Measurements from ENCODE around the gene KIRREL3.
"Not testable (repeated sequence)": the region's sequence is repeated elsewhere in the genome, so short reads cannot be mapped to it uniquely, and the experiment has no call there.

KIRREL3 gene

DNA sequence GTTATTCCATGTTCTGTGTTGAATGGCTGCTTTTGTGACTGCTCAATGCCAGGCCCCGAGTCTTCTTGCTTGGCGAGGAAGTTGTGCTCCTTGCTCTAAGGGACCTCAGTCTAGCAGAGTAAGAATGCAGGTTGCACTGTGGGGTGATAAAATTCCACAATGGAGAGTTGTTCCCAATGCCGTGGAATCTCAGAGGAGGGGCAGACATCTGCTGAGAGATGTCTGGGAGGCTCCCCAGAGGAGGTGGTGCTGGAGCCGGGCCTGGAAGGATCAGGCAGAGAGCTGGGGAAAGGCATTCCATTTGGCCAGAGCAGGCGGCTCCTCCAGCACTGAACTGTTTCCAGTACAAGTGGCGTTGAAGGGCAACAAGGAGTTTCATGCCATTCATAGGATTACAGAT lies 589.9 kb downstream of the KIRREL3 start:
- FAIRE-seq: no peak

DNA sequence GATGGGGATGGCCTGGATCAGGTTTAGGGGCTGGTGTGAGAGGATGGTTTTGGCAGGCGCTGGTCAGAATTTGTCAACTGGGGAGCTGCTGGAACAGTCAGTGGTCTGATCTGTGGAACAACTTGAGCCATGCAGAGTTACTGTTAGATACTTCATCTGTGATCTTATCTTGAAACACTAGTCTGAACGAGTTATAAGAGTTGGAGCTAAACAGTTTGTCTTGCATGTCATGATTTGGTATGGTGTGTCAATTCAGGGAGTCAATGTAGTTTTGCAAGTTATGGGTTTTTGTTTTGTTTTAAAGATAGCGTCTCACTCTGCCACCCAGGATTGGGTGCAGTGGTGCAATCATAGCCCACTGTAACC lies 591.0 kb downstream of the KIRREL3 start:
- FAIRE-seq: no peak

DNA sequence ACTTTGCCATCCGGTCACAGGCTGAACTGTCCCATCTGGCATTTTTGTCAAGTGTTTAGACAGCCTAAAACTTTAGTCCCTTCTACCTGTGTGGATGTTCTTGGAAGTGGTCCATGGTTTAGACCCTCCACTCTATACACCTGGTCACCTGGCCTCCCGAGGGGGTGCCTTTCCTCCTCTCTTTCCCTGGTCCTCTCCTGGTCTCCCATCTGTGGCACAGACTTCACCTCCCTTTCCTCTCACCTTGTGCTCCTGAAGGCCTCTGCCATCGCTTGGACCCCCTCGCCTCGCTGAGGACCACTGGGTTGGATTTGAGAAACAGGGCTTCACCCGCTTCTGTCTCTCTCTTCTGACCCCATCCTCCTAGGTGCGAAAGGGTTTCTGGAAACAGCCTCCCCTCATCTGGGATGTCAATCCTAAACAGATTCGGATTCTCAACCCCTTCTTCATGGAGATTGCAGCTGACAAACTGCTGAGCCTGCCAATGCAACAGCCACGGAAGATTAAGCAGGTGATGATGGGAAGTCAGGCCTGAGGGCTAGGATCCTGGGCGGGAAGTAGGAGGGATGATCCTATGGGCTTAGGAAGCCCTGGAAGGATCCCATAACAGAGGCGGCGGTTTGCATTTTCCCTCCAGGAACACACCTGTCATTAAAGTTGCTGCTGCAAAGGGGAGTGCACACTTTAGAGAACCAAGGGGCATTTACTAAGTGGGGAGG lies 591.5 kb downstream of the KIRREL3 start:
- no peak for FAIRE-seq

DNA sequence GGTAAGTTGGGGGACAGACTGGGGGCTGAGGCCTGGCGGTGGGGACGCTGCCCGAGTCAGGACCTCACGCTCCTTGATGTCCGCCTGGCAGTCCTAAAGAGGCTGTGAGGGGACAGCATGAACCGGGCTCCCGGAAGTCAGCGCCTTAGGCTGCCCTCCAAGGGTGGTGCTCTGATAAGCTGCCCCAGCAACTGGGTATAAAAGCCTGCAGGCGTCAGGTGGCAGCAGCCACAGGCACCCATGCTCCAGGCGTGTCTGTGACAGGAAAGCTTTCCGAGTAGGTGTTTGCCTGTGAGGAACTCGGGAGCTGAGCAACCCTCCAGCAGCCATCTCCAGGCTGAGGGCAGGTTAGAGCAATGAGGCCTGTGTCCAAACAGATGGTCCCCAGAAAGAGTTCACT lies 592.1 kb downstream of the KIRREL3 start:
- FAIRE-seq: no peak

- no peak for FAIRE-seq
These were observed 592.8 kb downstream of the KIRREL3 start for GRCh38 chr11:126407682-126408288.

- FAIRE-seq: no peak
These were observed 593.5 kb downstream of the KIRREL3 start for GRCh38 chr11:126407101-126407521.

DNA sequence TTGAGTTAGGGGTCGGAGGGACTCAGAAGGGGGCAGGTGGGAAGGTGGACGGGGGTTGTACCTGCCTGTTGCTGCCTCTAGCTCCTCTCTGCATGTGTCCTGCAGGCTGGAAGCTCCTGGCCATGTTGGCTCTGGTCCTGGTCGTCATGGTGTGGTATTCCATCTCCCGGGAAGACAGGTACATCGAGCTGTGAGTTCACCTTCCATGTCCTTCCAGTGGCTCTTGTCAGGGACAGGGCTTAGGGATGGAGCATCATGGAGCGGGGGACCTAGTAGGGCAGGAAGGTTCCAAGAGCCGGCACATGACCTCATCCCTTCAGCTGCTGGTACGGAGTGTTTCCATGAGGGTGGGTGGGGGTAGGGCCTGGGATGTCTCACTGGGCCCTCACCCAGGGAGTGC lies 594.2 kb downstream of the KIRREL3 start:
- no peak for FAIRE-seq

GRCh38 chr11:126405906-126406305 lies 594.7 kb downstream of the KIRREL3 start:
- FAIRE-seq: no peak

- no peak for FAIRE-seq
These were observed 595.2 kb downstream of the KIRREL3 start for GRCh38 chr11:126405374-126405773.

DNA sequence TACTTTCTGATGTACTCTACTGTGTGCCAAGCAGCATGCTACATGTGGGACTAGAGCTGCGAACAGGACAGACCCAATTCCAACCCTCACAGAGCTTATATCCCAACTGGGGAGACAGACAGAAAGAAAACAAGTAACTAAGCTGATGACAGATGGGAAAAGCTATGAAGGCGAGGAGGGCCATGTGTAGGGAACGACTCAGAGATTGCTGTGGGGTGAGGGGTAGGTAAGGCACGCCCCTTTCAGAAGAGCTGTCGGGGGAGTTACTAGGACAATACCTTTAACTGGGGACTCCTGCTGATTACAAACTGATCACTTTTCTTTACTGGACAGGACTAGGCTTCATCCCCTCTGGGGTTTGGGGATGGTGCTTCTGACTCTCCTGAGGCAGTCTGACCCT lies 596.2 kb downstream of the KIRREL3 start:
- FAIRE-seq: no peak

- no peak for FAIRE-seq
These were observed 596.9 kb downstream of the KIRREL3 start for GRCh38 chr11:126403658-126404057.

- no peak for FAIRE-seq
These were observed 597.5 kb downstream of the KIRREL3 start for GRCh38 chr11:126403022-126403581.

GRCh38 chr11:126400479-126400878 lies 600.1 kb downstream of the KIRREL3 start:
- FAIRE-seq: no peak

- FAIRE-seq: no peak
These were observed 600.6 kb downstream of the KIRREL3 start for GRCh38 chr11:126400019-126400418.

DNA sequence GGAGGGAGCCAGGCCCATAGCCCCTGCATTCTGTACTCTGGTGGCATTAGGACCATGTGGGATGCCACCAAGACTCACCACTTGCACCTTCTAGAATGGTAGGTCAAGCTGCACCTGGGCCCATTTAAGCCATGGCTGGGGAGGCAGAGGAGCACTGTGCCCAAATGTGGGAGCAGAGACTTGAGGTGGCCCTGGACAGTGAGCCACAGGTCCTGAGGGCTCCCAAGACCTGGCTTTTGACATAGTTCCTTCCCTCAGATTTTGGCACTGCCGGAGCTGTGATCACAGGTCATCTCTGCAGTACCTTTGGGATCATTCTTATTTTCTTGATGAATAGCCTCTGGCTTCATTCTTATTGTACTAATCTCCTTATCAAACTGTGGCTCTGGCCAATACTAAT lies 601.8 kb downstream of the KIRREL3 start:
- no peak for FAIRE-seq

DNA sequence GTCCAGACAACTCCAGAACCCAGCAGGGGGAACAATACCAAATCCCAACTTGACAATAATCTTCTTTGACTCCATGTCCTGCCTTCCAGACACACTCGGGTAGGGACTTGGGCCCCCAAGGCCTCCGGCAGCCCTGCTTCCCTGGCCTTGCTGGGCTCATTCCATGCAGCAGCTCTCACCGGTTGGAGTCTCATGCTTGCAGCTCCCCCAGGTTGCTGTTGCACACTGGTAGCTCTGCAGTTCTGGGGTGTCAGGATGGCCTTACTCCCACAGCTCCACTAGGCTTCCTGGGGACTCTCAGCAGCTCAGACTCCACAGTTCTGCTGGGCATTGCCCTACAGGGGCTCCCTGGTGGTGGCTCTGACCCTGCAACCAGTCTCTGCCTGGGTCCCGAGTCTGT lies 602.3 kb downstream of the KIRREL3 start:
- FAIRE-seq: no peak

GRCh38 chr11:126396965-126397364 lies 603.6 kb downstream of the KIRREL3 start:
- FAIRE-seq: no peak

DNA sequence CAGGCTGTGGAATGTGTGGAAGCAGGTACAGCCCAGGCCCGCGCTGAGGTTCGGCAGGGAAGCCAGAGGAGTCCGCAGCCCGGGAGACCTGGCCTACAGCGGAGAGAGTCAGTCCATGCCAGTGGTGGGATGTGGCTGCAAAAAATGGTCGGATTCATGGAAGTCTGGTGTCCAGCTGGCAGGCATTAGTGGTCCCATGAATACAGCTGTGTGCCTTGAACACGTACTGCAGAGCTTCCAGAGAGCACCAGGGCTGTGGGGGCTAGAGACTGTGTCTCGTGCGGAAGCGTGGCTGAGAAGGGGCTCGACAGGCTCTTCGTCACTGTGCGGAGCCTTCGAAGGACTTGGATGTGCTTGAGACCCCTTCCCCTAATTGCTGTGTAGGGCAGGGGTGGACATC lies 604.3 kb downstream of the KIRREL3 start:
- FAIRE-seq: not testable (repeated sequence)

- FAIRE-seq: not testable (repeated sequence)
These were observed 604.8 kb downstream of the KIRREL3 start for GRCh38 chr11:126395784-126396183.

DNA sequence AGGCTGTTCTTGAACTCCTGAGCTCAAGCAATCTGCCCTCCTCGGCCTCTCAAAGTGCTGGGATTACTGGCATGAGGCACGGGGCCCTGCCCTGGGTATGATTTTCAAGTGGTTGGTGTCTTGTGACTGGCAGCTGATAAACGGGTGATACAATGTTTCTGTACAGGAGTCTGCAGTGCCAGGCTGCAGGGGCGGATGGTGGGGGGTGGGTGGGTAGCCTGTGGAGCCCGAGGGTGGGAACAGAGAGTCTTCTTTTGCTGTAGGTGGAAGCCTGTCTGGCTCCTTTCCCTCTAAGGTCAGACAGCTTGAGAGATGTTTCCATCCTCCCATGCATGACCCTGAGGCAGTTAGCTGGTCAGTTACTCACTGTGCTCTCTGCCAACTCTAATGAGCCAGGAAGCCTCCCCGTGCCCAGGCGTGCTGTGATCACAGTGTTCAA lies 605.9 kb downstream of the KIRREL3 start:
- not testable (repeated sequence) for FAIRE-seq

GRCh38 chr11:126394036-126394435 lies 606.5 kb downstream of the KIRREL3 start:
- FAIRE-seq: no peak

DNA sequence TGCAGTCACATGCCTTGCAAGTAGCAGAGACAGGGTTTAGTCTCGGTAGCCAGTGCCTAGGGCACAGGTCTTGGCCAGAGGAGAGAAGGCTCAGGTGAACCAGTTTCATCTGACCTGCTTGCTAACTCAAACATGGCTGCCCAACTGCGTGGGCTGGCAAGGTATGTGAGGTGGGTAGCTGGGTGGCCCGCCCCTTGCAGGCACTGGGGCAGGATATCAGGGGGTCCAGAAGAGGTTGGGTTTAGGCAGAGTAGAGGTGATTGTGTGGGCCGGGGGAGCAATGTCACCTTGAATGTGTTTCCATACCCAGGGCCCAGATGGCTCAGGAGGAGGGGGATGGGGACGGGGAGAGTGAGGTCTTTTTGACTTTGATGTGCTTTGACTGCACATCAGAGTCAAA lies 607.4 kb downstream of the KIRREL3 start:
- FAIRE-seq: no peak

DNA sequence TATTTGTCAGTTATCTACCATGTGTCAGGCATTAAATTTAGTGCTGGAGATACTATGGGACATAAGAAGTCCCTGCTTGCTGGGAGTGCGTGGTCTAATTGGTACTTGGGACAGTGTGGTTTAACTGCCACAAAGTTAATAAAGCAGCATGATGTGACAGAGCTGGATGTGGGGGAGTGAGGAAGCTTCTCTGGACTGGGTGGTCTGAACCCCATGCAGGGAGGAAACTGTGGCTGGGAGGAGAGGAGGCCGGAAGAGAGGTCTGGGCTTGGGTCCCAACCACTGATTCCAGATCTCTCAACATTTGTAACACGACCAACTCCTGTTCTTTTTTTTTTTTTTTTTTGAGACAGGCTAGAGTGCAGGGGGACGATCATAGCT lies 607.9 kb downstream of the KIRREL3 start:
- FAIRE-seq: no peak

DNA sequence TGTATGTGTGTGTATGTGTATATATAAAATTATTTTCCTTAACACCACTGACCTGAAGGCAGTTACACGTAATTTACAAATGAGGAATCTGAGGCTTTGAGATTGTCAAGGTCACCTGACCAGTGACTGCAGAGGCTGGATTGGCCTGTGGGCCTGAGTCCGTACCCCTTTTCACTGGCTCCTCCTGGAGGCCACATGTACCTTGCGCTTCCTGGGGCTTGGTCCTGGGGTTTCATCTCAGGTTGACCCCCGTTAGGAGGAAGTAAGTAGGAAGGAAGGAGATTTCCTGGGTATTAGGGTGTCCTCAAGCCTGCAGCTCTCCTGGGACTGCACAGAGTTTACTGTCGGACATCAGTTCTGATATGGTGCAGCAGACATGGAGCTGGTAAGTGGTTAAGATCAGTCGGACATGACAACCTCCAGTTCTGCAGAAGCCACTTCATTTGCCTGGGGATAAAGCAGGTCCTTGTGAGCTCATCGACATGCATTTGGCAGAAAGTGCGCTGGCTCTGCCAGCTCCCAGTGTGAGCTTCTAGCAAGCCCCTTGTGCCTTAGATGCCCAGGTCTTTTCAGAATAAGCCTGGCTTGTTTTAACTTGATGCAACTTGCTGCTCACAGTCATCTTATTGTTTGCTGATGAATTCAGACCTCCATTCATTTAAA lies 608.5 kb downstream of the KIRREL3 start:
- no peak for FAIRE-seq
